ENCODE measurements around the gene FIGLA. TPM values are rescaled to one million over a fixed set of nuclear protein-coding genes. Genes with fewer than 3 reads are reported as not detected.

The FIGLA gene
- total and polyA plus RNA-seq, 2 of the 8 experiments (the other 6 are each of a cell fraction or from before 2014, with no cell fraction given) = not detected

DNA sequence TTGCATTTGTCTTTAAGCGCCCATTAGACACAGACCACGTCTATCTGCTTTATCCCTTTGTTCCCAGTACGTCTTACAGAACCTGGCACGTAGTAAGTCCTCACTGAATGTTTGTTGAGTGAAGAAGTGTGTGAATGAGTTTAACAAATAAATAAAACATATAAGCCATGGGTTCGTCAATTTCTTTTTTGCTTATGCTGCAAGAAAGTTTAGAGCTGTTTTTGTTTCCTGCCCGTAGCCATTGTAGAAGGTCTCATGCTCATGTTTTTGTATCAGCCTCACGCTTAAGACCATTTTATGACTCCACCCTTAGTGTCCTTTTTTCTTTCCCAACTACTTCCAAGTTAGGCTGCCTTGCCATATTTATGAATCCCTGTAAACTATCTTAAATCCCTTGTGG lies 24.9 kb downstream of the FIGLA start:
- no peak overlapping the region for H3K23ac ChIP-seq (ENCODE audit: insufficient read length)
- H2BK12ac ChIP-seq (ENCODE audit: low read depth, low read length) = no peak overlapping the region
- H2AK5ac ChIP-seq (ENCODE audit: low read depth, low read length) = no peak overlapping the region
- H3K14ac ChIP-seq (ENCODE audit: insufficient read length) = no peak overlapping the region
- H3K4me3 ChIP-seq (ENCODE audit: extremely low read depth in 1 of 4, insufficient read depth in 2 of 4, low read depth in 3 of 4, low read length in 4 of 4) = peak overlapping the region in 1 of 4 experiments; percentile 84; a peak in 1 of 8 replicates
- no peak for DNase-seq (ENCODE audit: low read depth in 1 of 2, low spot score in 2 of 2)
- H2BK20ac ChIP-seq (ENCODE audit: low read length) = no peak overlapping the region
- H3K4ac ChIP-seq (replicated peaks; ENCODE audit: insufficient read length, low read depth, low read length) = no peak overlapping the region
- H2AFZ ChIP-seq (ENCODE audit: low read length) = no peak overlapping the region
- no peak overlapping the region; the same call in 1 of the 2 replicates for H3K18ac ChIP-seq (ENCODE audit: extremely low read depth, low read length)
- peak overlapping the region; percentile 77 for H2BK120ac ChIP-seq (replicated peaks; ENCODE audit: low read depth, low read length)
- H3K79me1 ChIP-seq (ENCODE audit: low read depth, low read length) = 0 out of 2 replicates have a peak, but pooled peaks cover 3% of the 10 kb centered on the region
- no peaks in the 10 kb centered on the region for H3K36me3 ChIP-seq (ENCODE audit: control insufficient read depth in 2 of 4, insufficient read depth in 4 of 4, low read length in 3 of 4)
- peaks cover 8 to 25% (median 14%) of the 10 kb centered on the region in 4 experiments; a peak in 6 of 7 replicates for H3K4me1 ChIP-seq (replicated peaks in 1 of 4; ENCODE audit: control insufficient read depth in 3 of 4, insufficient read depth in 4 of 4, low read length in 3 of 4)
- no peak overlapping the region for H4K5ac ChIP-seq (ENCODE audit: insufficient read length, low read depth, low read length)
- no peak overlapping the region for H3K56ac ChIP-seq (replicated peaks; ENCODE audit: insufficient read length, low read depth, low read length)
- H3K27me3 ChIP-seq (replicated peaks in 1 of 4; ENCODE audit: control insufficient read depth in 3 of 4, extremely low read depth in 1 of 4, insufficient read depth in 3 of 4, low read length in 3 of 4) = no peaks in the 10 kb centered on the region
- CTCF ChIA-PET (ENCODE audit: partially characterized antibody) = interaction anchor here (1.1 to 1.9 kb wide), 6 partner anchors 11 to 78 kb away, joined by 3 to 11 read pairs (median 4); no protein-coding TSS in a partner anchor
- H3K27ac ChIP-seq (ENCODE audit: low read depth, low read length) = no peak overlapping the region
- H4K20me1 ChIP-seq (replicated peaks in 1 of 2; ENCODE audit: control insufficient read depth in 1 of 2, insufficient read depth in 2 of 2, low read length in 2 of 2) = peaks cover 4 to 5% of the 10 kb centered on the region in 2 experiments
- H2BK15ac ChIP-seq (ENCODE audit: low read length) = no peak overlapping the region
- WGBS, 2 experiments (ENCODE audit: extremely low coverage in 1 of 2, insufficient coverage in 1 of 2, insufficient read length in 1 of 2, insufficient replicate concordance in 2 of 2, low coverage in 1 of 2, low lambda C conversion rate in 2 of 2, missing lambda C conversion rate in 1 of 2) = 90% methylated on average over 7 of the region's 7 CpGs; no CpG with 5 or more reads in 1 of the 2 experiments
- H4K8ac ChIP-seq (ENCODE audit: extremely low read depth, insufficient read depth, low read length) = no peak overlapping the region
- peak overlapping the region; percentile 70 for H4K91ac ChIP-seq (replicated peaks; ENCODE audit: insufficient read length, low read length)
- FAIRE-seq = no peak
- no peak overlapping the region for H3K9ac ChIP-seq (replicated peaks in 1 of 4; ENCODE audit: extremely low read depth in 1 of 4, low read depth in 3 of 4, low read length in 3 of 4)
- peaks cover 23 to 63% of the 10 kb centered on the region in 2 experiments for H3K79me2 ChIP-seq (ENCODE audit: control insufficient read depth in 1 of 2, insufficient read depth in 2 of 2, low read length in 2 of 2)
- no peaks in the 10 kb centered on the region for H3K9me3 ChIP-seq (ENCODE audit: insufficient read depth in 2 of 2, low read depth in 1 of 2, low read length in 1 of 2)
- H2BK5ac ChIP-seq (ENCODE audit: low read depth, low read length) = no peak overlapping the region
- POLR2A ChIA-PET (ENCODE audit: partially characterized antibody) = interaction anchor here (1.5 to 2.1 kb wide), 3 partner anchors 14 to 33 kb away, joined by 5 to 7 read pairs (median 6); no protein-coding TSS in a partner anchor
- H3K4me2 ChIP-seq (ENCODE audit: insufficient read depth in 1 of 2, low read depth in 2 of 2, low read length in 2 of 2) = peak overlapping the region; percentile 10 to 96; a peak in 3 of 4 replicates
- peaks cover 3% of the 10 kb centered on the region for H3K23me2 ChIP-seq (ENCODE audit: low read depth, low read length)
- TF ChIP-seq RAD21 (IDR thresholded peaks at IDR 0.05 in 1 of 2, conservative IDR thresholded peaks at IDR 0.05 in 1 of 2; ENCODE audit: low read depth in 2 of 2, low read length in 2 of 2) = no peak
